ENCODE data around the gene INKA2.

The INKA2 gene

GRCh38 chr1:111704240-111704639, 35.0 kb downstream of the INKA2 start:
- H2AFZ ChIP-seq = no peak overlapping the region
- H3K79me2 ChIP-seq = no peaks in the 10 kb centered on the region
- H3K36me3 ChIP-seq (ENCODE audit: control insufficient read depth, insufficient read depth, low read length) = no peaks in the 10 kb centered on the region
- H3K27me3 ChIP-seq (ENCODE audit: control insufficient read depth, insufficient read depth, low read length) = no peaks in the 10 kb centered on the region
- no peaks in the 10 kb centered on the region for H3K4me1 ChIP-seq
- H3K4me2 ChIP-seq (ENCODE audit: low read length) = no peak overlapping the region
- TF ChIP-seq CTCF (IDR thresholded peaks at IDR 0.05) = no peak
- H3K27ac ChIP-seq = no peak overlapping the region
- H3K9me3 ChIP-seq (ENCODE audit: control insufficient read depth, low read length) = no peaks in the 10 kb centered on the region
- no peak overlapping the region for H3K4me3 ChIP-seq (ENCODE audit: low read depth, low read length)
- H3K9ac ChIP-seq = no peak overlapping the region

GRCh38 chr1:111702504-111703050, 36.6 kb downstream of the INKA2 start:
- H3K36me3 ChIP-seq (ENCODE audit: control insufficient read depth, insufficient read depth, low read length) = no peaks in the 10 kb centered on the region
- H3K9ac ChIP-seq = no peak overlapping the region
- no peak for TF ChIP-seq CTCF (IDR thresholded peaks at IDR 0.05)
- H3K9me3 ChIP-seq (ENCODE audit: control insufficient read depth, low read length) = no peaks in the 10 kb centered on the region
- no peak overlapping the region for H2AFZ ChIP-seq
- H3K27ac ChIP-seq = no peak overlapping the region
- H3K4me2 ChIP-seq (ENCODE audit: low read length) = no peak overlapping the region
- H3K4me3 ChIP-seq (ENCODE audit: low read depth, low read length) = no peak overlapping the region
- no peaks in the 10 kb centered on the region for H3K79me2 ChIP-seq
- no peaks in the 10 kb centered on the region for H3K4me1 ChIP-seq
- H3K27me3 ChIP-seq (ENCODE audit: control insufficient read depth, insufficient read depth, low read length) = no peaks in the 10 kb centered on the region

GRCh38 chr1:111699268-111699667, 39.9 kb downstream of the INKA2 start:
- H3K9ac ChIP-seq = no peak overlapping the region
- H3K4me1 ChIP-seq = no peaks in the 10 kb centered on the region
- H3K27me3 ChIP-seq (ENCODE audit: control insufficient read depth, insufficient read depth, low read length) = no peaks in the 10 kb centered on the region
- no peaks in the 10 kb centered on the region for H3K36me3 ChIP-seq (ENCODE audit: control insufficient read depth, insufficient read depth, low read length)
- H3K27ac ChIP-seq = no peak overlapping the region
- no peak overlapping the region for H2AFZ ChIP-seq
- H3K9me3 ChIP-seq (ENCODE audit: control insufficient read depth, low read length) = no peaks in the 10 kb centered on the region
- no peak for TF ChIP-seq CTCF (IDR thresholded peaks at IDR 0.05)
- H3K79me2 ChIP-seq = no peaks in the 10 kb centered on the region
- H3K4me3 ChIP-seq (ENCODE audit: low read depth, low read length) = no peak overlapping the region
- H3K4me2 ChIP-seq (ENCODE audit: low read length) = no peak overlapping the region

- no peaks in the 10 kb centered on the region for H3K27me3 ChIP-seq (ENCODE audit: control insufficient read depth, insufficient read depth, low read length)
- H3K27ac ChIP-seq = no peak overlapping the region
- no peak overlapping the region for H2AFZ ChIP-seq
- no peak overlapping the region for H3K9ac ChIP-seq
- no peaks in the 10 kb centered on the region for H3K9me3 ChIP-seq (ENCODE audit: control insufficient read depth, low read length)
- no peak for TF ChIP-seq CTCF (IDR thresholded peaks at IDR 0.05)
- H3K79me2 ChIP-seq = no peaks in the 10 kb centered on the region
- H3K4me1 ChIP-seq = no peaks in the 10 kb centered on the region
- no peak overlapping the region for H3K4me2 ChIP-seq (ENCODE audit: low read length)
- no peaks in the 10 kb centered on the region for H3K36me3 ChIP-seq (ENCODE audit: control insufficient read depth, insufficient read depth, low read length)
- H3K4me3 ChIP-seq (ENCODE audit: low read depth, low read length) = no peak overlapping the region
Observed at GRCh38 chr1:111696330-111696729, 42.9 kb downstream of the INKA2 start.

- Histone ChIP-seq H2AFZ (no peak overlapping the region), H3K9me3 (ENCODE audit: control insufficient read depth, low read length) (no peaks in the 10 kb centered on the region), H3K4me3 (ENCODE audit: low read depth, low read length) (no peak overlapping the region), H3K27me3 (ENCODE audit: control insufficient read depth, insufficient read depth, low read length) (no peaks in the 10 kb centered on the region), H3K36me3 (ENCODE audit: control insufficient read depth, insufficient read depth, low read length) (no peaks in the 10 kb centered on the region), H3K9ac (no peak overlapping the region), H3K4me2 (ENCODE audit: low read length) (no peak overlapping the region), H3K79me2 (no peaks in the 10 kb centered on the region), H3K4me1 (no peaks in the 10 kb centered on the region), H3K27ac (no peak overlapping the region)
- no peak for TF ChIP-seq CTCF (IDR thresholded peaks at IDR 0.05)
Observed at GRCh38 chr1:111695801-111696200, 43.4 kb downstream of the INKA2 start.

Data from parathyroid adenoma (tissue), 2 donors.